B cell (primary cell): Measurements from ENCODE around the gene SYMPK.

ENCODE experiments used
- EZH2 ChIP-seq: IDR thresholded peaks from 2 replicates; pipeline ENCODE4 v1.6.1; 2012; ENCODE audit warnings: borderline replicate concordance, low read depth, mild to moderate bottlenecking, moderate library complexity, low read length; ENCODE audit not compliant: insufficient read depth, poor library complexity, severe bottlenecking
- TF ChIP-seq, protein P1 (sequence below): fragments of 200-600 bp; IDR thresholded peaks from one replicate; pipeline ENCODE4 v1.8.0; 2022; ENCODE audit warnings: antibody characterized with exemption, mild to moderate bottlenecking

DNA sequence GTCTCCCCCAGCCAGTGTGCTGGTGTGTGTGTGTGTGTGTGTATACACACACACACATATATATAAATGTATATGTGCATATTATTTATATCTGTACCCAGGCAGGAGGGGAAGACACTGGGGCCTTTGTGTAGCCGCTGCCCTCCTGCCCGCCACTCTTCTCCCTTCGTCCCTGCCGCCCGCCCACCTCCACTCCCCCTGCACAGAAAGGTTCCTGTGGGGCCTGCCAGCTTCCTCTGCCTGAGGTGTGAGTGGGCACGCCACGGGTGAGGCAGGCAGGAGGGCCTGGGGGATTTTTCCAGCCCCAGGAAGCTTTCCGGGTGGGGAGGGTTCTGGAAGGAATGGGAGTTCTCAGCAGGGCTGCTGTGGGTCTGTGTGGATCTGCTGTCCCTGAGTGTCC lies 16.1 kb upstream of the SYMPK start:
- TF ChIP-seq, protein P1, sequence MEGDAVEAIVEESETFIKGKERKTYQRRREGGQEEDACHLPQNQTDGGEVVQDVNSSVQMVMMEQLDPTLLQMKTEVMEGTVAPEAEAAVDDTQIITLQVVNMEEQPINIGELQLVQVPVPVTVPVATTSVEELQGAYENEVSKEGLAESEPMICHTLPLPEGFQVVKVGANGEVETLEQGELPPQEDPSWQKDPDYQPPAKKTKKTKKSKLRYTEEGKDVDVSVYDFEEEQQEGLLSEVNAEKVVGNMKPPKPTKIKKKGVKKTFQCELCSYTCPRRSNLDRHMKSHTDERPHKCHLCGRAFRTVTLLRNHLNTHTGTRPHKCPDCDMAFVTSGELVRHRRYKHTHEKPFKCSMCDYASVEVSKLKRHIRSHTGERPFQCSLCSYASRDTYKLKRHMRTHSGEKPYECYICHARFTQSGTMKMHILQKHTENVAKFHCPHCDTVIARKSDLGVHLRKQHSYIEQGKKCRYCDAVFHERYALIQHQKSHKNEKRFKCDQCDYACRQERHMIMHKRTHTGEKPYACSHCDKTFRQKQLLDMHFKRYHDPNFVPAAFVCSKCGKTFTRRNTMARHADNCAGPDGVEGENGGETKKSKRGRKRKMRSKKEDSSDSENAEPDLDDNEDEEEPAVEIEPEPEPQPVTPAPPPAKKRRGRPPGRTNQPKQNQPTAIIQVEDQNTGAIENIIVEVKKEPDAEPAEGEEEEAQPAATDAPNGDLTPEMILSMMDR: no peak
- no peak for TF ChIP-seq EZH2
